PC-9 (cell line): ENCODE measurements around the gene SEL1L3.

Source experiments
- EZH2 ChIP-seq: fragments of 200-600 bp; sonication (generic); IDR thresholded peaks from 2 replicates; pipeline ENCODE4 v1.8.0; 2017; ENCODE audit warnings: antibody characterized with exemption, low read depth
- TF ChIP-seq, protein P1 (sequence below): fragments of 200-600 bp; sonication (generic); conservative IDR thresholded peaks from 2 replicates; pipeline ENCODE4 v1.6.1; 2017; ENCODE audit warnings: mixed run types, antibody characterized with exemption, mild to moderate bottlenecking, moderate library complexity

DNA sequence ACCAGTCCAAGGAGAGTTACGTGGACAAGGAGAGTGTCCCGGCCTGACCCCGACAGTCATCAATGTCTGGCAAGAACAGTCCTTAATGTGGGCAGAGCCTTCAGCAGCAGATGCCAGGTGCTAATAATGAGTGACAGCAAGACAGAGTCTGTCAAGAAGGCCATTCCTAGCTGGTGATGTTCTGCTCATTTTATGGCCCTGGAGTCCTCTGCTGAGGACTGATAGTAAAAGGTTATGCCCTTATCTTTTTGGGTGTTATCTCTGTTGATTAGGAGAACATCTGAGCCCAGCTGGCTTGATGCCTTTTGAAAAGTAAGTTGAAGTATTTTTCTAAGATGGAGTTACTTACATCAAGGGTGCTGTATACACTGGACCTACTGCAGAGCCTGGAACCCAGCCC lies 139.8 kb downstream of the SEL1L3 start:
- TF ChIP-seq, protein P1, sequence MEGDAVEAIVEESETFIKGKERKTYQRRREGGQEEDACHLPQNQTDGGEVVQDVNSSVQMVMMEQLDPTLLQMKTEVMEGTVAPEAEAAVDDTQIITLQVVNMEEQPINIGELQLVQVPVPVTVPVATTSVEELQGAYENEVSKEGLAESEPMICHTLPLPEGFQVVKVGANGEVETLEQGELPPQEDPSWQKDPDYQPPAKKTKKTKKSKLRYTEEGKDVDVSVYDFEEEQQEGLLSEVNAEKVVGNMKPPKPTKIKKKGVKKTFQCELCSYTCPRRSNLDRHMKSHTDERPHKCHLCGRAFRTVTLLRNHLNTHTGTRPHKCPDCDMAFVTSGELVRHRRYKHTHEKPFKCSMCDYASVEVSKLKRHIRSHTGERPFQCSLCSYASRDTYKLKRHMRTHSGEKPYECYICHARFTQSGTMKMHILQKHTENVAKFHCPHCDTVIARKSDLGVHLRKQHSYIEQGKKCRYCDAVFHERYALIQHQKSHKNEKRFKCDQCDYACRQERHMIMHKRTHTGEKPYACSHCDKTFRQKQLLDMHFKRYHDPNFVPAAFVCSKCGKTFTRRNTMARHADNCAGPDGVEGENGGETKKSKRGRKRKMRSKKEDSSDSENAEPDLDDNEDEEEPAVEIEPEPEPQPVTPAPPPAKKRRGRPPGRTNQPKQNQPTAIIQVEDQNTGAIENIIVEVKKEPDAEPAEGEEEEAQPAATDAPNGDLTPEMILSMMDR: no peak
- no peak for TF ChIP-seq EZH2
